SK-N-SH (cell line): ENCODE measurements around the gene CARS2. TPM values are rescaled to one million over a fixed set of nuclear protein-coding genes. Genes with fewer than 3 reads are reported as not detected.

Experiments
- CTCF ChIA-PET: fragments of 300-600, 350-600 bp; formaldehyde crosslinking; extraction: SDS; loops from one replicate; lab custom pipeline; 2021; lab: Yijun Ruan, JAX
- POLR2A ChIA-PET: fragments of 350-600 bp; sonication (Branson Sonifier 250); formaldehyde crosslinking; extraction: SDS; loops from one replicate; lab custom pipeline; 2020; ENCODE audit warnings: antibody characterized with exemption, inconsistent platforms; lab: Yijun Ruan, JAX
- DNase-seq: peaks from one replicate; pipeline ENCODE4 v3.0.0; 2012
- H2AFZ ChIP-seq: fragments of 200-600 bp; sonication (generic); 2 replicates; pipeline ENCODE4 v1.8.1; 2016; ENCODE audit warnings: antibody characterized with exemption, mild to moderate bottlenecking, low read depth
- H3F3A ChIP-seq: fragments of 200-600 bp; sonication (generic); replicated peaks from 2 replicates; pipeline ENCODE3; 2016; ENCODE audit warnings: antibody characterized with exemption, mild to moderate bottlenecking; ENCODE audit not compliant: insufficient read depth
- H3K27ac ChIP-seq, 2 experiments: fragments of 200-500 bp in 1 of 2; fragments of 200-600 bp in 1 of 2; sonication (Bioruptor generic) in 1 of 2; sonication (generic), shearing (Covaris generic) in 1 of 2; 2 replicates each; pipeline versions ENCODE4 v1.5.1 to v1.6.1; 2014 to 2016; ENCODE audit warnings: low read depth in 2 of 2, inconsistent platforms in 1 of 2, low read length in 1 of 2, mild to moderate bottlenecking in 1 of 2, mixed read lengths in 1 of 2
- H3K27me3 ChIP-seq: fragments of 200-600 bp; sonication (generic), shearing (Covaris generic); 2 replicates; pipeline ENCODE4 v1.6.1; 2016; ENCODE audit warnings: mixed run types; ENCODE audit not compliant: insufficient read depth
- H3K36me3 ChIP-seq, 2 experiments: fragments of 200-500 bp in 1 of 2; fragments of 200-600 bp in 1 of 2; sonication (Bioruptor generic) in 1 of 2; sonication (generic) in 1 of 2; replicated peaks in 1 of 2; 2 replicates each; pipeline versions ENCODE3 to v1.5.1; 2014 to 2016; ENCODE audit warnings: low read length in 1 of 2, mild to moderate bottlenecking in 1 of 2; ENCODE audit not compliant: insufficient read depth in 2 of 2, control insufficient read depth in 1 of 2
- H3K4me1 ChIP-seq, 2 experiments: fragments of 200-500 bp in 1 of 2; fragments of 200-600 bp in 1 of 2; sonication (Bioruptor generic) in 1 of 2; sonication (generic), shearing (Covaris generic) in 1 of 2; 2 replicates each; pipeline versions ENCODE4 v1.5.1 to v1.6.1; 2014 to 2016; ENCODE audit warnings: low read depth in 1 of 2, low read length in 1 of 2, mixed run types in 1 of 2; ENCODE audit not compliant: insufficient read depth in 2 of 2, control insufficient read depth in 1 of 2
- H3K4me2 ChIP-seq: fragments of 200-600 bp; sonication (generic), shearing (Covaris generic); 2 replicates; pipeline ENCODE4 v1.6.1; 2017; ENCODE audit warnings: mixed run types
- H3K4me3 ChIP-seq, 2 experiments: fragments of 200-500 bp in 1 of 2; fragments of 200-600 bp in 1 of 2; sonication (Bioruptor generic) in 1 of 2; sonication (generic), shearing (Covaris generic) in 1 of 2; 2 replicates each; pipeline versions ENCODE4 v1.5.1 to v1.8.1; 2014 to 2016; ENCODE audit warnings: low read depth in 2 of 2, inconsistent platforms in 1 of 2, low read length in 1 of 2, mild to moderate bottlenecking in 1 of 2, mixed read lengths in 1 of 2, moderate library complexity in 1 of 2
- H3K79me2 ChIP-seq: fragments of 200-600 bp; sonication (generic); 2 replicates; pipeline ENCODE4 v1.8.1; 2017; ENCODE audit warnings: mild to moderate bottlenecking; ENCODE audit not compliant: insufficient read depth
- H3K9ac ChIP-seq: fragments of 200-600 bp; sonication (generic); 2 replicates; pipeline ENCODE4 v1.6.1; 2017; ENCODE audit warnings: mixed run types
- H3K9me2 ChIP-seq: fragments of 200-600 bp; sonication (generic); 2 replicates; pipeline ENCODE4 v1.6.1; 2017; ENCODE audit warnings: mixed run types
- H3K9me3 ChIP-seq: fragments of 200-600 bp; sonication (generic); 2 replicates; pipeline ENCODE4 v1.6.1; 2017; ENCODE audit warnings: mixed run types, mild to moderate bottlenecking, moderate library complexity
- H4K20me1 ChIP-seq: fragments of 200-600 bp; sonication (generic); 2 replicates; pipeline ENCODE4 v1.6.1; 2017; ENCODE audit warnings: mild to moderate bottlenecking, mixed run types; ENCODE audit not compliant: insufficient read depth
- EP300 ChIP-seq, 2 experiments: IDR thresholded peaks; 2 replicates each; pipeline versions ENCODE4 v1.4.0 to v1.6.1; 2012; ENCODE audit warnings: borderline replicate concordance in 1 of 2, low read depth in 1 of 2, low read length in 1 of 2
- EZH2phosphoT487 ChIP-seq: fragments of 200-600 bp; sonication (generic); IDR thresholded peaks from 2 replicates; pipeline ENCODE4 v1.6.1; 2017; ENCODE audit warnings: low read depth, mixed run types, mild to moderate bottlenecking, antibody characterized with exemption, moderate library complexity, borderline replicate concordance
- FOSL2 ChIP-seq: IDR thresholded peaks from 2 replicates; pipeline ENCODE4 v1.4.0; 2012; ENCODE audit warnings: low read depth, mild to moderate bottlenecking, moderate library complexity, borderline replicate concordance
- GABPA ChIP-seq: IDR thresholded peaks from 2 replicates; pipeline ENCODE4 v1.4.0; 2012; ENCODE audit warnings: low read depth, mild to moderate bottlenecking
- GATA2 ChIP-seq: sonication (generic); formaldehyde crosslinking; IDR thresholded peaks from 2 replicates; pipeline ENCODE4 v1.5.0; 2020; ENCODE audit warnings: mild to moderate bottlenecking, missing genetic modification reagents
- JUND ChIP-seq: IDR thresholded peaks from 2 replicates; pipeline ENCODE4 v1.4.0; 2012
- MAX ChIP-seq: IDR thresholded peaks from 2 replicates; pipeline ENCODE4 v1.4.0; 2012; ENCODE audit warnings: low read depth
- MXI1 ChIP-seq: IDR thresholded peaks from 2 replicates; pipeline ENCODE4 v1.6.1; 2012; ENCODE audit warnings: mild to moderate bottlenecking, low read depth, low read length, improper control_type of control experiment
- NRF1 ChIP-seq: IDR thresholded peaks from 2 replicates; pipeline ENCODE4 v1.6.1; 2012; ENCODE audit warnings: low read depth, mild to moderate bottlenecking, low read length
- RCOR1 ChIP-seq: fragments of 150-350 bp; IDR thresholded peaks from 2 replicates; pipeline ENCODE4 v1.6.1; 2017; ENCODE audit warnings: antibody characterized with exemption, low read length
- TEAD4 ChIP-seq: IDR thresholded peaks from 2 replicates; pipeline ENCODE4 v1.4.0; 2012; ENCODE audit warnings: mild to moderate bottlenecking, borderline replicate concordance; ENCODE audit not compliant: insufficient read depth
- YY1 ChIP-seq: IDR thresholded peaks from 2 replicates; pipeline ENCODE4 v1.4.0; 2012; ENCODE audit warnings: low read depth, mild to moderate bottlenecking
- ZBTB33 ChIP-seq: IDR thresholded peaks from 2 replicates; pipeline ENCODE4 v1.4.0; 2012; ENCODE audit warnings: low read depth, borderline replicate concordance
- WGBS: methylation state at CpG from one replicate; pipeline ENCODE4 v1.1.6; 2017; ENCODE audit warnings: low lambda C conversion rate; 5-methylcytosine and 5-hydroxymethylcytosine counted together
- polyA plus RNA-seq, 3 experiments: library from polyadenylated mRNA; depleted of rRNA; stranded (reverse); fragments of >200 nt; gene quantifications; 2 replicates each; pipeline ENCODE4 v1.2.3, GENCODE V29; 2012
- TF ChIP-seq, protein P1 (sequence below): fragments of 200-600 bp; sonication (generic); IDR thresholded peaks from 2 replicates; pipeline ENCODE4 v1.6.1; 2017; ENCODE audit warnings: antibody characterized with exemption, mild to moderate bottlenecking, moderate library complexity
- TF ChIP-seq, protein P2 (sequence below): IDR thresholded peaks from 2 replicates; pipeline ENCODE4 v1.6.1; 2012; ENCODE audit warnings: mild to moderate bottlenecking, low read depth, low read length, moderate library complexity

Gene CARS2
- polyA plus RNA-seq, 1 of the 3 experiments (the other 2 are of a cell fraction), result 78.6 TPM

- H3K9me2 ChIP-seq, result no peaks in the 10 kb centered on the region
- ChIA-PET CTCF (no interaction called here), POLR2A (no interaction called here)
- no peaks in the 10 kb centered on the region for H3K79me2 ChIP-seq
- no peaks in the 10 kb centered on the region for H3K9me3 ChIP-seq
- no peak overlapping the region for H3K4me2 ChIP-seq
- H3F3A ChIP-seq, result peaks cover 3% of the 10 kb centered on the region
- H3K27ac ChIP-seq, result no peak overlapping the region
- DNase-seq, result no peak
- no peaks in the 10 kb centered on the region for H3K27me3 ChIP-seq
- H3K9ac ChIP-seq, result no peak overlapping the region
- no peaks in the 10 kb centered on the region for H4K20me1 ChIP-seq
- H2AFZ ChIP-seq, result no peak overlapping the region
- H3K4me1 ChIP-seq, result peaks cover 0 to 4% of the 10 kb centered on the region in 2 experiments; a peak in 1 of 4 replicates
- WGBS, result 94% methylated on average over 17 of the region's 29 CpGs
- no peak overlapping the region for H3K4me3 ChIP-seq
- peaks cover 15 to 40% of the 10 kb centered on the region in 2 experiments for H3K36me3 ChIP-seq
- no peak for TF ChIP-seq RCOR1
- TF ChIP-seq, protein P1, sequence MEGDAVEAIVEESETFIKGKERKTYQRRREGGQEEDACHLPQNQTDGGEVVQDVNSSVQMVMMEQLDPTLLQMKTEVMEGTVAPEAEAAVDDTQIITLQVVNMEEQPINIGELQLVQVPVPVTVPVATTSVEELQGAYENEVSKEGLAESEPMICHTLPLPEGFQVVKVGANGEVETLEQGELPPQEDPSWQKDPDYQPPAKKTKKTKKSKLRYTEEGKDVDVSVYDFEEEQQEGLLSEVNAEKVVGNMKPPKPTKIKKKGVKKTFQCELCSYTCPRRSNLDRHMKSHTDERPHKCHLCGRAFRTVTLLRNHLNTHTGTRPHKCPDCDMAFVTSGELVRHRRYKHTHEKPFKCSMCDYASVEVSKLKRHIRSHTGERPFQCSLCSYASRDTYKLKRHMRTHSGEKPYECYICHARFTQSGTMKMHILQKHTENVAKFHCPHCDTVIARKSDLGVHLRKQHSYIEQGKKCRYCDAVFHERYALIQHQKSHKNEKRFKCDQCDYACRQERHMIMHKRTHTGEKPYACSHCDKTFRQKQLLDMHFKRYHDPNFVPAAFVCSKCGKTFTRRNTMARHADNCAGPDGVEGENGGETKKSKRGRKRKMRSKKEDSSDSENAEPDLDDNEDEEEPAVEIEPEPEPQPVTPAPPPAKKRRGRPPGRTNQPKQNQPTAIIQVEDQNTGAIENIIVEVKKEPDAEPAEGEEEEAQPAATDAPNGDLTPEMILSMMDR, result no peak
- TF ChIP-seq MAX, result no peak
- TF ChIP-seq, protein P2, sequence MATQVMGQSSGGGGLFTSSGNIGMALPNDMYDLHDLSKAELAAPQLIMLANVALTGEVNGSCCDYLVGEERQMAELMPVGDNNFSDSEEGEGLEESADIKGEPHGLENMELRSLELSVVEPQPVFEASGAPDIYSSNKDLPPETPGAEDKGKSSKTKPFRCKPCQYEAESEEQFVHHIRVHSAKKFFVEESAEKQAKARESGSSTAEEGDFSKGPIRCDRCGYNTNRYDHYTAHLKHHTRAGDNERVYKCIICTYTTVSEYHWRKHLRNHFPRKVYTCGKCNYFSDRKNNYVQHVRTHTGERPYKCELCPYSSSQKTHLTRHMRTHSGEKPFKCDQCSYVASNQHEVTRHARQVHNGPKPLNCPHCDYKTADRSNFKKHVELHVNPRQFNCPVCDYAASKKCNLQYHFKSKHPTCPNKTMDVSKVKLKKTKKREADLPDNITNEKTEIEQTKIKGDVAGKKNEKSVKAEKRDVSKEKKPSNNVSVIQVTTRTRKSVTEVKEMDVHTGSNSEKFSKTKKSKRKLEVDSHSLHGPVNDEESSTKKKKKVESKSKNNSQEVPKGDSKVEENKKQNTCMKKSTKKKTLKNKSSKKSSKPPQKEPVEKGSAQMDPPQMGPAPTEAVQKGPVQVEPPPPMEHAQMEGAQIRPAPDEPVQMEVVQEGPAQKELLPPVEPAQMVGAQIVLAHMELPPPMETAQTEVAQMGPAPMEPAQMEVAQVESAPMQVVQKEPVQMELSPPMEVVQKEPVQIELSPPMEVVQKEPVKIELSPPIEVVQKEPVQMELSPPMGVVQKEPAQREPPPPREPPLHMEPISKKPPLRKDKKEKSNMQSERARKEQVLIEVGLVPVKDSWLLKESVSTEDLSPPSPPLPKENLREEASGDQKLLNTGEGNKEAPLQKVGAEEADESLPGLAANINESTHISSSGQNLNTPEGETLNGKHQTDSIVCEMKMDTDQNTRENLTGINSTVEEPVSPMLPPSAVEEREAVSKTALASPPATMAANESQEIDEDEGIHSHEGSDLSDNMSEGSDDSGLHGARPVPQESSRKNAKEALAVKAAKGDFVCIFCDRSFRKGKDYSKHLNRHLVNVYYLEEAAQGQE, result no peak
- no peak for TF ChIP-seq JUND
- no peak for TF ChIP-seq NRF1
- TF ChIP-seq MXI1, result no peak
- TF ChIP-seq FOSL2, result no peak
- TF ChIP-seq EZH2phosphoT487, result no peak
Observed at GRCh38 chr13:110646442-110647364, 59.2 kb downstream of the CARS2 start.

DNA sequence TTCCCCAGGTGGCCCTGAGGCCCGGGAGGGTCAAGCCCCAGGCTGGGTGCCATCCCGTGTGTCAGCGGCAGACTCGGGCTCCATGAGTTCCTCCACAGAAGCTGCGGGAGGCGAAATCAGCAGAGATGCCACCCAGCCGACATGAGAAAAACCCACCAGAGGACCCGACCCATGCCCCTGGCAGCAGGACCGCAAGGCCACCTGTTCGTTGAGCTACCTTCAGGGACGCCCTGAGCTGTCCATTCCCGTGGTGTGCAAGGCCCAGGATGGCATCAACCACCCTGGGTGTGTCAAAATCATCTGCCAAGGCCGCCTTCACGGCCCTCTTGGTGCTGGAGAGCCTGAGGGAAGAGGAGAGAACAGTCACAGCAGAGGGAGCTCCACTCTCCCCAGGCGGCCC is 60.2 kb downstream of the CARS2 start:
- no peaks in the 10 kb centered on the region for H4K20me1 ChIP-seq
- no peak overlapping the region for H2AFZ ChIP-seq
- no peaks in the 10 kb centered on the region for H3K79me2 ChIP-seq
- H3K9me3 ChIP-seq, result no peaks in the 10 kb centered on the region
- 92% methylated on average over 10 of the region's 15 CpGs for WGBS
- no peaks in the 10 kb centered on the region for H3K9me2 ChIP-seq
- ChIA-PET CTCF (interaction anchor here (1.9 kb wide), 1 partner anchor 8 kb away, joined by 6 read pairs; no protein-coding TSS in a partner anchor), POLR2A (no interaction called here)
- H3K27ac ChIP-seq, result no peak overlapping the region
- H3K4me2 ChIP-seq, result no peak overlapping the region
- H3K4me1 ChIP-seq, result peaks cover 0 to 13% of the 10 kb centered on the region in 2 experiments; a peak in 1 of 4 replicates
- H3K9ac ChIP-seq, result no peak overlapping the region
- H3K36me3 ChIP-seq, result peaks cover 15 to 46% of the 10 kb centered on the region in 2 experiments
- no peaks in the 10 kb centered on the region for H3K27me3 ChIP-seq
- DNase-seq, result no peak
- H3K4me3 ChIP-seq, result no peak overlapping the region
- peaks cover 3% of the 10 kb centered on the region for H3F3A ChIP-seq
- TF ChIP-seq GABPA, result no peak
- no peak for TF ChIP-seq GATA2 (CRISPR knock-in tag)
- no peak for TF ChIP-seq EP300 (IDR thresholded peaks at IDR 0.05; ENCODE audit: borderline replicate concordance in 1 of 2, low read depth in 1 of 2, low read length in 1 of 2)
- no peak for TF ChIP-seq TEAD4
- TF ChIP-seq ZBTB33, result no peak
- TF ChIP-seq YY1, result no peak
